NCI-H774 (cell line): ENCODE measurements around the gene KIRREL2.
"Not testable (repeated sequence)": the region's sequence is repeated elsewhere in the genome, so short reads cannot be mapped to it uniquely, and the experiment has no call there.

ENCODE experiments used
- DNase-seq: peaks from one replicate; lab custom pipeline; 2025; lab: John Stamatoyannopoulos, UW

KIRREL2 gene

DNA sequence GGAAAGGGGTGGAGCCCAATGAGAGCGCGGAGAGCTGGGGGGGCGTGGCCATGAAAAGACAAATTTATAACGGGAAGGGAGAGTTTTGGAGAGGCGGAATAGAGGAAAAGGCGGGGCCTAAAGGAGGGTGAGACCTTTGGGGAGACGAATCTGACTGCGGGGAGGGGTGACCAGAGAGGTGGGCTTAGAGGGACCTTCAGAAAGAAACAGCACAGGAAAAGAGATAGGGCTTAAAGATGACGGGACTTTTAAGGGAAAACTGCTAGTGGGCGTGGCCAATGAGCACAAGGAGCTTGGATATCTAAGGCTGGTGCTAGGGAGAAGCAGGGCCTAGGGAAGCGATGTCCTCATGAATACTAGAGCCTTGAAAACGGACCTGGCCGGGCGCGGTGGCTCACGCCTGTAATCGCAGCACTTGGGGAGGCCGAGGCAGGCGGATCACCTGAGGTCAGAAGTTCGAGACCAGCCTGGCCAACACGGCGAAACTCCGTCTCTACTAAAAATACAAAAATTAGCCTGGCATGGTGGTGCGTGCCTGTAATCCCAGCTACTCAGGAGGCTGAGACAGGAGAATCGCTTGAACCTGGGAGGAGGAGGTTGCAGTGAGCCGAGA lies 13.5 kb downstream of the KIRREL2 start:
- DNase-seq = peak; percentile 50

DNA sequence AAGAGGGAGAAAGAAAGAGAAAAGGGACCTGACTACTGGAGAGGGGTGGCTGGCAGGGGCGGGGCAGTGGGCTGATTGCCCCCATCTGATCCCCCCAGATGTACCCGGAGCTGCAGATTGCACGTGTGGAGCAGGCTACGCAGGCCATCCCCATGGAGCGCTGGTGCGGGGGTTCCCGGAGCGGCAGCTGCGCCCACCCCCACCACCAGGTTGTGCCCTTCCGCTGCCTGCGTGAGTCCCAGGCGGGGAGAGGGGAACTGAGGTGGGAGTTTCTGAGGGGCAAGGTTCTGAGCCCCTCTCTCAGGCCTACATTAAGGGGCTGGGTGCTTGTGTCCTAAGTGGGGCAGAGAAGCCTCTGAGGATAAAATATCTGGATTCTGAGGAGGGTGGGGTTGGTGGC lies 14.1 kb downstream of the KIRREL2 start:
- DNase-seq = no peak

DNA sequence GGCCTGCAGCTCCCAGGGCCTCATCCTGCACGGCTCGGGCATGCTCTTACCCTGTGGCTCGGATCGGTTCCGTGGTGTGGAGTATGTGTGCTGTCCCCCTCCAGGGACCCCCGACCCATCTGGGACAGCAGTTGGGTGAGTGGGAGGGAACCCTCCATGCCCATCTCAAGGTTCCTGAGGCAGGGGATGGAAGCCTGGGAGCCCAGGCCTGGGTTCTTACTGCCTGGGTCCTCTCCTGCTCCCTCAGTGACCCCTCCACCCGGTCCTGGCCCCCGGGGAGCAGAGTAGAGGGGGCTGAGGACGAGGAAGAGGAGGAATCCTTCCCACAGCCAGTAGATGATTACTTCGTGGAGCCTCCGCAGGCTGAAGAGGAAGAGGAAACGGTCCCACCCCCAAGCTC lies 14.9 kb downstream of the KIRREL2 start:
- no peak for DNase-seq

DNA sequence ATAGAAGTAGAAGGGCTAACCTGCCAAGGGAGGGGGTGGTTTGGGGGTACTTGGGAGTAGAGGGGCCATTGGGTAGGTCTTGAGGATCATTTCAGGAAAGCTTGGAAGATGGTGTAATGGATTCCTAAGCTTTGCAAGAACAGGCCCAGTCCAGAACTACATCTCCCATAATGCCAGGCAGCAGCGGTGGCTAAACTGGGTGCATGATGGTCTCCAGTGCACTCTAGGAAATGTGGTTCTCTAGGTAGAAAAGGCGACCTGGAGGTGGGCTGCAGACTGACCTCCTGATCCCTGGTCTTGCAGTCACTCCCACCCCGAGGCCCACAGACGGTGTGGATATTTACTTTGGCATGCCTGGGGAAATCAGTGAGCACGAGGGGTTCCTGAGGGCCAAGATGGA lies 15.5 kb downstream of the KIRREL2 start:
- DNase-seq = no peak

DNA sequence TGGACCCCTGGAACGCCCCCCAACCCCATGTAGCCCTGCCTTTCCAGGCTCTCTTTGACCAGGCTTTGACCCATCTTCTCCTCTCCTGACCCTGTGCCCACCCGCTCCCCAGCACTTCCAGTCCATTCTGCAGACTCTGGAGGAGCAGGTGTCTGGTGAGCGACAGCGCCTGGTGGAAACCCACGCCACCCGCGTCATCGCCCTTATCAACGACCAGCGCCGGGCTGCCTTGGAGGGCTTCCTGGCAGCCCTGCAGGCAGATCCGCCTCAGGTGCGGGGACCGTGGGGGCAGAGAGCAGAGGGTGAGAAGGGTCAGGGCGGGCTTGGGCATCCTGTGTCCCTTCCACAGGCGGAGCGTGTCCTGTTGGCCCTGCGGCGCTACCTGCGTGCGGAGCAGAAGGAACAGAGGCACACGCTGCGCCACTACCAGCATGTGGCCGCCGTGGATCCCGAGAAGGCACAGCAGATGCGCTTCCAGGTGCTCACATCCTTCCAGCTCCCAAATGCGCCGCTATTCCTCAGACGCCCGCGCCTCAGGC lies 17.8 kb downstream of the KIRREL2 start:
- no peak for DNase-seq

- no peak for DNase-seq
Observed at GRCh38 chr19:35879068-35879467, 22.4 kb downstream of the KIRREL2 start.

DNA sequence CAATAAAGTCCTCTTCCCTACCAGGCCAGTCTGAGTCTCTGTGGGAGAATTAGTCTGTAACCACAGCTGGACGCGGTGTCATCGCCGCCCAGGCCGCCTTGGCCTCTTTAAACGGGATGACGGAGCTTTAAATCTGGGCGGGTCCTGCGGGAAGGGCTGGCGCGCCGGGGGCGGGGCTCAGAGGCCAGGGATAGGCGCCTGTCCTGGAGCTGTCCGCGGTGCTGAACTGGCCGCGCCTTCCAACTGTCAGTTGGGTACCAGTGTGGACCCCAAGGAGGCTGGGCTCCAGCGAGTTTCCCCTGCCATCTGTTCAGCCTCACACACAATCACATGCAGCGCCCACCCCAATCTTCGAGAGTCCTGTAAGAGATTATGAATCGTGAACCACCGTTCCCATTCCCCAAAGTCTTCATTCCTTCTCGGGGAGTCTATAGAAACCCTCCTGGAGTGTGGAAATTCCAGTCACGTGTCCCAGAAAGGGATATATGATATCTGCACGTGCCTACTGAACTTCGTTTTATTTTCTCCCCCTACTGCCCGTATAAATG lies 23.1 kb downstream of the KIRREL2 start:
- peak; percentile 48 for DNase-seq

- DNase-seq = peak; percentile 54
Observed at GRCh38 chr19:35882114-35882832, 25.6 kb downstream of the KIRREL2 start.

DNA sequence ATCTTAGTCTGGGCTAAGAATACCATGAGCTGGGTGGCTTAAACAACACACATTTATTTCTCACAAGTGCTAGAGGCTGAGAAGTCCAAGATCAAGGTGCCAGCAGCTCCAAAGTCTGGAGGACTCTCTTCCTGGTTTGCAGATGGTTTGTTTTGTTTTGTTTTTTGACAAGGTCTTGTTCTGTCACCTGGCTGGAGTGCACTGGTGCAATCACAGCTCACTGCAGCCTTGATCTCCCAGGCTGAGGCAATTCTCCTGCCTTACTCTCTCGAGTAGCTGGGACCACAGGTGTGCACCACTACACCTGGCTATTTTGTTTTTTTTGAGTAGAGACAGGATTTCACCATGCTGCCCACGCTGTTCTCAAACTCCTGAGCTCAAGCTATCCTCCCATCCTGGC lies 27.2 kb downstream of the KIRREL2 start:
- no peak for DNase-seq

- no peak for DNase-seq
Observed at GRCh38 chr19:35885225-35885738, 28.6 kb downstream of the KIRREL2 start.

GRCh38 chr19:35885904-35886303 lies 29.2 kb downstream of the KIRREL2 start:
- DNase-seq = no peak

- no peak for DNase-seq
Observed at GRCh38 chr19:35887197-35887596, 30.5 kb downstream of the KIRREL2 start.

DNA sequence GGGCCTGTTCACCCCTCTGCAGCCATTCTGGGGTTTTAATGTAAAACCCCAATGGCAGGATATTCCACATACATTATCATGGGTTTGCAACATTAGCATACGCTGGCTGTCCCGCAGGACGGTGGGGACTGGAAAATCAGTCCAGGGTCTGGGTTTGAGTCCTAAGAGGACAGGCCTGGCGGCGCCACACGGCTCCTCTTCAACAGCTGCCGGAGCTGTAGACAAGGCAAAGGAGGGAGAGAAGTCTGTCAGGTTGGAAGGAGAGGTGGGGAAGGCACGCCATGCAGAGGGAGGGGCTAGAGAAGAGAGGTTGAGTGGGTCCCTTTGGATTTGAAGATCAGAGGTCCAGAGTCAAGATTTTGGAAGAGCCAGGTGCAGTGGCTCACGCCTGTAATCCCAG lies 31.7 kb downstream of the KIRREL2 start:
- no peak for DNase-seq

- no peak for DNase-seq
Observed at GRCh38 chr19:35889370-35890112, 32.8 kb downstream of the KIRREL2 start.

DNA sequence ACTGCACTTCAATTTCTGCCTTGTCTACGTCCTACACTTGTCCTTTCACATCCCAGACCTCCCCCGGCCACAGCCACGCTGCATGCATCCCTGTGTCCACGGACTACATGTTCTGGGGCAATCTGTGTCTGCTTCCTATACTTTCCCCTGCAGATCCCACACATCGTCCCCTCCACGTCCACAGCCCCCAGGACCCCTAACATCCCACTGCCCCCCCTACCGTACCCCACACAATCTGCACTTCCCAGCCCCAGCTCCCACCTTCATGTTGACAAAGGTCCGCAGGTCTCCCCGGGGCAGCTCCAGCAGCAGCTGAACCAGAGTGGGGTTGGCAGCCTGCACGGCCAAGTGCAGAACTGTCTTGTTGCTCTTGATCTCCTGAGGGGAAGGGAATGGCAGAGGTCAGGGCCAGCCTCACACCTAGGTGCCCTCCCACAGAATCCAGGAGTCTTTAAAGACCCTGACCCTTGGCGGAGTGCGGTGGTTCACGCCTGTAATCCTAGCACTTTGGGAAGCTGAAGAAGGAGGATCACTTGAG lies 33.5 kb downstream of the KIRREL2 start:
- no peak for DNase-seq

- not testable (repeated sequence) for DNase-seq
Observed at GRCh38 chr19:35891819-35892218, 35.1 kb downstream of the KIRREL2 start.

GRCh38 chr19:35894342-35894741 lies 37.6 kb downstream of the KIRREL2 start:
- no peak for DNase-seq

- DNase-seq = no peak
Observed at GRCh38 chr19:35895911-35896642, 39.4 kb downstream of the KIRREL2 start.

- no peak for DNase-seq
Observed at GRCh38 chr19:35896643-35897040, 39.9 kb downstream of the KIRREL2 start.

DNA sequence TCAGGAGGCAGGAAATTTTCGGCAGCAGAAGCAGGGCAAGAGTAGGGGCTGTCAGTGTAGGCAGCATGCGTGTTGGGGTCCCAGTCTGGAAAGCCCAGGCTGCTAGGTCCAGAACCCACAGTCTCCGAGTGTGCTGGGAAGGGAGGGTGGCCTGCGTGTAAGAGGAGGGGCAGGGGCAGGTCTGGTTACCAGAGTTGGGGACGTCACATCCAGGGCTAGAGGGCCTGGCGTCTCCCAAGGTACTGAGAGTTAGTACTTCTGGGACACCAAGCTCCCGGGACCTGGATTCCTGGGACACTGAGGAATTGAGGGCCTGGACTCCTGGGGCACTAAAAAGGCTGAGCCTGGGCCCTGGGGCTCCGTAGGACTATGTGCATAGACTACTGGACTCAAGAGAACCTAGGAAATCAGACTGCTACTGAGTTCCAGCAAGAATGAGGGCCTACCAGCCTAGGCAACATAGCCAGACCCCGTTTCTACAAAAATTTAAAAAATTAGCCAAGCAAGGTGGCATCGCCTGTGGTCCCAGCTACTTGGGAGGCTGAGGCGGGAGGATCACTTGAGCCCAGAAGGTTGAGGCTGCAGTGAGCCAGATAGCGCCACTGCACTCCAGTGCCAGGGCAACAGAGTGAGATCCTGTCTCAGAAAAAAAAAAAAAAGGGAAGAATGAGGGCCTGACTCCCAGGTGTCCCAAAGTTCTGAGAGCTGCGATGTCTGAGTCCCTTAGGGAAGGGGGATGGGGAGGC lies 41.2 kb downstream of the KIRREL2 start:
- no peak for DNase-seq

- no peak for DNase-seq
Observed at GRCh38 chr19:35898499-35898809, 41.7 kb downstream of the KIRREL2 start.
